NB4 (cell line): ENCODE measurements around the gene CAMK2D.

ENCODE experiments used
- CTCF ChIP-seq: IDR thresholded peaks from one replicate; pipeline ENCODE4 v1.5.1; 2012; ENCODE audit warnings: low read depth, low read length
- POLR2A ChIP-seq: IDR thresholded peaks from 2 replicates; pipeline ENCODE4 v1.6.1; 2011; ENCODE audit warnings: mild to moderate bottlenecking; ENCODE audit not compliant: insufficient read length; ENCODE audit errors: extremely low read depth

GRCh38 chr4:113410686-113411085 lies 350.9 kb downstream of the CAMK2D start:
- TF ChIP-seq POLR2A = no peak
- no peak for TF ChIP-seq CTCF
